Putamen (tissue), 1 donor: ENCODE measurements around the gene PTPRJ.
"Not testable (repeated sequence)": the region's sequence is repeated elsewhere in the genome, so short reads cannot be mapped to it uniquely, and the experiment has no call there.

Source experiments
- DNase-seq: peaks from one replicate; pipeline ENCODE4 v3.0.0-alpha.2; 2016; ENCODE audit warnings: low spot score

PTPRJ gene

DNA sequence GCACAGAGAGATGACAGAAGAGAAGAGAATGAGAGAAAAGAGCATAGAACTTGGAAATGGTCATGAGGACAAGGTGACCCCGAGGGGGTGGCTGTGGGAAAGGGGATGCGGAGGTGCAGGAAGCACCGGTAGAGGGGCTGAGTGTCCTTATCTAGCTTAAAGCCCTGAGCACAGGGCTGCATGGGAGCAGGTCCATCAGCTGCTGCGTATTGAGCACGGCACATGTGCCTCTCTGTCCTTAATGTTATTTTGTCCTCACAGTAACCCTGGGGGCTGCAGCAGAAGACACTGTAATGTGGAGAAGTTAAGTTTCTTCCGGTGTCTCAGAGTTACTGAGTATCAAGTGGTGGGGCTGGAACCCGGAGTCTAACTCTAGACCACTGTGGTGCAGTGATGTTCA is 141.9 kb downstream of the PTPRJ start:
- no peak for DNase-seq

DNA sequence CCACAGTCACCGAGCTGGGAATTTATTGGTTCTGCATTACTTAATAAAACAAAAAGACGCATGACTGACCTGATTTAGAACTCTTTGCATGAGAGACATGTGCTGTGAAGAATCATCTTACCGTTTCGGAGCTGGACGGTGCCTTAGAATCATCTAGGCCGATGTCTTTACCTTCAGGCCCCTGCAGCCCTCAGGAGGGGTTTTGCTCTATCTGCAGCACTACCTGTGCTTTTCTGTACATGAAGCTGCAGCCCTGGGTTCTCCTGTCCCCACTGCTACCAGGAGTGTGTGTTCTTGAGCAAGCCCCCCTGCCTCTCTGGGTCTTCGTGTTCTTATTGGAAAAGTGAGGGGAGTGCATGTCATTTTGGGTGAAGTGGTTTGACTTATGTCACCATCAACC is 142.3 kb downstream of the PTPRJ start:
- DNase-seq = no peak

DNA sequence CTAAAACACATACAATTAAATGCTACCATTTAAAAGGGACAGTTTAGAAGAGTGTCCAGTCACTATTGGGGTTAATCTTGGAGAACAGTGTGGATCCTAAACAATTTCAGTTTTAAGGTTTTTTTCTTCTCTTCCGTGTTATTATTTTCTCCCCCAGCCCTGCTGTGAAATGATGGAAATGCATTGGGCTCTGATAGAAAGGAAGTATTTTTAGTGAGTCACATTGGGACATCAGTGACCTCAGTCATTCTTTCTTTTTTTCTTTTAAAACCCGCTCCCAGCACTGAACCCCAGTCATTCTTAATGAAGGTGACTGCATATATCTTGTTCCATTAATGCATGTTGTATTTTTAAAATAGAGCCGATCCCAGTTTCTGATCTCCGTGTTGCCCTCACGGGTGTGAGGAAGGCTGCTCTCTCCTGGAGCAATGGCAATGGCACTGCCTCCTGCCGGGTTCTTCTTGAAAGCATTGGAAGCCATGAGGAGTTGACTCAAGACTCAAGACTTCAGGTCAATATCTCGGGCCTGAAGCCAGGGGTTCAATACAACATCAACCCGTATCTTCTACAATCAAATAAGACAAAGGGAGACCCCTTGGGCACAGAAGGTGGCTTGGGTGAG is 143.0 kb downstream of the PTPRJ start:
- DNase-seq = no peak

DNA sequence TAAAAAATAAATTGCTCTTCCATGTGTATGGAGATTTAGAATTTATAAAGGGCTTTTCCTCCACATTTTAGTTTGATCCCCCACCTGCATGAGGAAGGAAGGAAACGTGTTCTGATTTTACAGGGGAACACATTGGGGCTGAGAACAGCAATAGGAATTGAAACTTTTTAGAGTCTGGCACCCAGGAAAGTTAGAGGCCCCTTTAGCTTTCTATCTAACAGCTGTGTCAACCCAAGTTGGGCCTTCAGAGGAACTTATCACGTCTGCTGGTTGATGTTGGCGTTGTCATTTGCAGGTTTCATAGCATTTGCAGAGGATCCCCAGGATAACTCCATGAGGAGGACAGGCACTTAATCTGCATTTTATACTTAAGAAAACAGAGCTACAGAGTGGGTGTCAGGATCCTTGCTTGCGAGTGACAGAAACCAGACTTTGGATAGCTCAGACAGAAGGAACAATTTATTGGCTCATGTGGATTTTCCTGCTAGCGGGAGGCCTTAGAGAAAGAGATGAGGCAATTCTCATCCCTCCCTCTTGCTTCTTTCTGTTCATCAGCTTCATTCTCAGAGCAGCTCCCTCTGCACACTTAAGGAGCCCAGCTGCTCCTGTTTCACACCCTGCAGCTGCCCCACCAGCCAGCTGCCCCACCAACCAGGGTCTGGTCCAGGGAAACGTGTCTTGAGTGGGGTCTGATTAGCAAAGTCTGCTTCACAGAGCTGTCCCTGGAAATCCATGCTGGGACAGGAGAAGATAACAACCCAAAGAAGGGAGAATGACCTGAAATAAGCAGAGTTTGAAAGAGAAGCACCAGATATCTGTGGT is 143.8 kb downstream of the PTPRJ start:
- DNase-seq = no peak

DNA sequence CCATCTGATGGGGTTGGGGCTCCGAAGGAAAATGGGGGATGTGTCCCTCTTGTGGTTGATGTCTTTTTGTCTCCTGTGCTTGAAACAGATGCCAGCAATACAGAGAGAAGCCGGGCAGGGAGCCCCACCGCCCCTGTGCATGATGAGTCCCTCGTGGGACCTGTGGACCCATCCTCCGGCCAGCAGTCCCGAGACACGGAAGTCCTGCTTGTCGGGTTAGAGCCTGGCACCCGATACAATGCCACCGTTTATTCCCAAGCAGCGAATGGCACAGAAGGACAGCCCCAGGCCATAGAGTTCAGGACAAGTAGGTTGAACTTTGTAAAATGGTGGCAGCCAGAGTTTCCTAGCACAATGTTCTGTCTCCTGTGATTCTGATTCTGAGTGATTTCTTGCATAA is 144.5 kb downstream of the PTPRJ start:
- no peak for DNase-seq

DNA sequence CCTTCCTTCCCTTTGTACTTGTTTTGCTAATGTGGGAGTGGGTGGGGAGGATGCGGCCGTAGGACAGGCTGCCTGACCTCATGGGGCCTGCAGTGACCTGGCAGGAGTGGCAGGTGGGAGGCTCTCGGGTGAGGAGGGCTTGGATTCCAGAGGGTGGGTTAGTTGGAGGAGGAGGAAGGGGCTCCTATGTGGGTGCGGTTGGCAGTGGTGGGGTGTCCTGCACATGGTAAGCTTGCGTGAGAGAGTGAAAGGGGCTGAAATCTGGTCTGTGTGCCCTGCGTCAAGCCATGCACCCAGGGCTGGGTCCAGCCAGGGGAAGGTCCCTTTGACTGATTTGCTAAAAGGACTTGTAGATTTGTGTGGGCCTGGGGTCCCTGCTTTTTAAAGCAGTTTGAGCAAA is 145.5 kb downstream of the PTPRJ start:
- no peak for DNase-seq

DNA sequence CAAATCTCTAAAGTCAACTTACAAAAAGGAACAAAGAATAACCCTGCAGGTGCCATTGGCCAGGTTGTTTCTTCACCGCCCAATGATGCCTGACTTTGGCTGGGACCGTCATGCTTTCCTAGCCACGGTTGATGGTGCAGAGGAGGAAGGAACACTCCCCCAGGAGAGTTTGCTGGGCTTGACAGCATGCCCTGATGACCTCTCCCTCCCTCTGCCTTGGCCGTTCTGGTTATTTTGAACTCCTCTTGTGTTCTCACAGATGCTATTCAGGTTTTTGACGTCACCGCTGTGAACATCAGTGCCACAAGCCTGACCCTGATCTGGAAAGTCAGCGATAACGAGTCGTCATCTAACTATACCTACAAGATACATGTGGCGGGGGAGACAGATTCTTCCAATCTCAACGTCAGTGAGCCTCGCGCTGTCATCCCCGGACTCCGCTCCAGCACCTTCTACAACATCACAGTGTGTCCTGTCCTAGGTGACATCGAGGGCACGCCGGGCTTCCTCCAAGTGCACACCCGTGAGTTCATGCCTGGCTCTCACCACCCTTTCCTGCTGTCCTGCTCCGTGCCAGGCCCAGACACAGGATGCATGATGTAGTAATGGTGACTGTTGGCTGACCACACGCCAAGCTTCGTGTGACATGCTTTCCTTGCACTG is 147.3 kb downstream of the PTPRJ start:
- no peak for DNase-seq

DNA sequence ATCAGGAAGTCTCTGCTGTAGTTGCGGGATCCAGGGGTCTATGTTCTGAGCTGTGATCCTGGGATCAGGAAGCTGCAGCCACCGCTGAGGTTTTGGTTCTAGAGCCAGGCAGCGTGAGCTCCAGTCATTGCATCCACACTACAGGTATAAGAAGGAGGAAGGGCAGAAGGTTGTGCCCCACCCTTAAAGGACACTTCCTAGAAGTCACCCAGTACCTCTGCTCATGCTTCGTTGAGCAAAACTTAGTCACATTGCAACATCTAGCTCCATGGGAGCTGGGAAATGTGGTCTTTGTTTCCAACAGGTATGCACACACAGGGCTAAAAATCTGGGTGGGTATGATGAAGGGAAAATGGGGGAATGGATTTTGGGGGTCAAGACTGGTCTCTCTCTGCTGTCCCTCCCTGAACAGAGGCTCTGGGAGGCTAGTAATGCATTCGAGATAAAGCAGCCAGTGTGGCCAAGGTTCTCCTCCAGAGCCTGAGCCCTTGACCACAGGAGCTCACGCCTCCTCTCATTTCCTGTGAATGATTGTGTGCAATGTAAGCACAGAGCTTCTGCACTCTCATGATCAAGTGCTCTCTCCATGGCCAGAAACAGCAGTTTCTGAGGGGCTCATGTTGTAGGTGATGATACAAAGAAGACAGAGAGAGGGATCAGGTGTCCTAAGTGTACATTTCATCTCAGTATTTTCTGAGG is 149.5 kb downstream of the PTPRJ start:
- no peak for DNase-seq

DNA sequence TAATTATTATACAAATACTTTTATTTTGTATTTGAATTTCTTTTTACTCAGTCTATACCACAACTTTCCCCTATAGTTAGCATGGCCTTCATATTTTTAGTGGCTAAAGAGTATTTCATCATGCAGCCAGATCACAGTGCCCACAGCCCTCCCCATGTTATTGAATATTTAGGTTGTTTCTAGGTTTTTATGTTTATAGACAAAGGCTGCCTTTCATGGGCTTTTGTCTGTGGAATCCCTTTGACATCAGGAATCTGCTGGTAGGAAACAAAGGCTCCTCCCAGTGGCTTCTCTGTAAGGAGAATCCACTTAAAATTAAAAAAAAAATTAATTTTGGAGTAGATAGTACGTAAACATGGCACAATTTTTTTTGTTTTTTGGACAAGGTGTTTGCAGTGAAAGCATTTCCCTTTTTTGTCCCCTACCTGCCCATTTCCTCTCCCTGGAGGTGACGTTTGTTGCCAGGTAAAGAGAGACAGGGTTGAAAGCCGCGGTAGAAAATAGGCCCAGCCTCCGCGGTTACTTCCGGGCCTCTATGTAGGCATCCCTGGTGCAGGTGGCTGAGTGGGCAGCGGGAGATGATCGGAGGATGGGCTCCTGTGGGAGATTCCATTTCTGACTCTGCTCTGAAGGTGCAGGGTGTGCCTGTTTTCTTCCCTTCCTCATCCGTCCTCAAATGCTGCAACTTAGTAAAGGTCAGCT is 154.0 kb downstream of the PTPRJ start:
- no peak for DNase-seq

DNA sequence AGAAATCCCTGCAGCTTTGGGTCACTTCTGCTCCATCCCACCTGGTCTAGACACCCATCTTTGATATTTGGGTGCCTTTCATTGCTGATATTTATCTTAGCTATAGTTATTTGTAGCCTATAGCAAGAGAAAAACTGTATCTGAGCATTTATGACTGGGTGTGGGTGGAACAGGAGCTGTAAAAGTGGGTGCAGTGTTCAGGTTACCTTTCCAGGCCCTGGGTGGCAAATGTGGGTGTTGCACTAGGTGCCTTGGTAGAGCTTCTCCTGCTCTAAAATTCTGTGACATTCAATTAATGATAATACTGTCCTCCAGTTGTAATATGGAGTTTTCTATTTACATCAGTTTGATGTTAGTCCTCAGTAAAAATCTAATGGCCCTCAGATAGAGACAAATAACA is 157.9 kb downstream of the PTPRJ start:
- DNase-seq = no peak

DNA sequence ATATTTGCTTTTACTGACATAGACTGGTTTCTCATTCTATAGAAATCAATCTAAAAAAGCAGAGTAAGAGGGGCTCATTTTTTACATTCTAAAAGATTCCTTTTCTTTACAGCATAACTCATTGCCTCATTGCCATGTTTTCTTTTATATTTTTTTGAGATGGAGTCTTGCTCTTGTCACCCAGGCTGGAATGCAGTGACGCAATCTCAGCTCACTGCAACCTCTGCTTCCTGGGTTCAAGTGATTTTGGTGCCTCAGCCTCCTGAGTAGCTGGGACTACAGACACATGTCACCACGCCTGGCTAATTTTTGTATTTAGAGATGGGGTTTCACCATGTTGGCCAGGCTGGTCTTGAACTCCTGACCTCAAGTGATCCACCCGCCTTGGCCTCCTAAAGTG is 159.5 kb downstream of the PTPRJ start:
- DNase-seq = not testable (repeated sequence)

DNA sequence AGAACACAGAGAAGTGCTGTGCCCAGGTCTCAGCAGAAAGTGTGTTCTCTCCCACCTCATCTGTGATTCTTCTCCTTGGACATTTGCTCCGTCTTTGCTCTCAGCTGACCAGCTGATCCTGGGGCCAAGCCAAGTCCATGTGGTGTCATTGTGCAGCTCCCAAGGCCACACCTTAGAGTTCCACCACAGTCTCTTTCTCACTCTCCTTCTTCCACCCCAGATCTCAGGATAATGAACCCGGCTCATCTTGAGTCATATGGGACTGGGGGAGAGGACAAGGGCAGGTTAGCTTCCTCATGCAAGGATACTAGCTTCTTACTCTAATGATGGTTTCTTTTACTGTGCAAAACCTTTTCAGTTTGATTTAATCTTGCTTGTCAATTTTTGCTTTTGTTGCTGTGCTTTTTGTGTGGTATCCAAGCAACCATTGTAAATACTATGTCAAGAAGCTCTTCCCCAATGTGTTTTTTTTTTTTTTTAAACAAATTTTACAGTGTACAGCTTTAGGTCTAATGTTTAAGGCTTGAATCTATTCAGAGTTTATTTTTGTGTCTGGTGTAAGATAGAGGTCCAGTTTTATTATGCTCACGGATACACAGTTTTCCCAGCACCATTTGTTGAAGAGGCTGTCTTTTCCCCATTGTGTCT is 161.2 kb downstream of the PTPRJ start:
- no peak for DNase-seq

DNA sequence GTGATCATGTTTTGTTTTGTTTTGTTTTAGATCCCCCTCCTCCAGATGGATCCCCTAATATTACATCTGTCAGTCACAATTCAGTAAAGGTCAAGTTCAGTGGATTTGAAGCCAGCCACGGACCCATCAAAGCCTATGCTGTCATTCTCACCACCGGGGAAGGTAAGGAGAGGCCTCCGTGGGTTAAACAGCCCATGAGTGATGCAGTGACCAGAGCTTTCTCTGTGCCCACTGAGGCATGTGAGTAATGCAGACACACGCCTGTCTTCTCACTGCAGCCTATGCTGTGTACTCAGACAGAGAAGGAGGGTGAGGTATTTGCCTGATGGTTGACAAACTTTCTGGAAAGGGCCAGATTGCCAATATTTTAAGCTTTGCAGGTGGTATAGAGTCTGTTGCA is 162.5 kb downstream of the PTPRJ start:
- no peak for DNase-seq

DNA sequence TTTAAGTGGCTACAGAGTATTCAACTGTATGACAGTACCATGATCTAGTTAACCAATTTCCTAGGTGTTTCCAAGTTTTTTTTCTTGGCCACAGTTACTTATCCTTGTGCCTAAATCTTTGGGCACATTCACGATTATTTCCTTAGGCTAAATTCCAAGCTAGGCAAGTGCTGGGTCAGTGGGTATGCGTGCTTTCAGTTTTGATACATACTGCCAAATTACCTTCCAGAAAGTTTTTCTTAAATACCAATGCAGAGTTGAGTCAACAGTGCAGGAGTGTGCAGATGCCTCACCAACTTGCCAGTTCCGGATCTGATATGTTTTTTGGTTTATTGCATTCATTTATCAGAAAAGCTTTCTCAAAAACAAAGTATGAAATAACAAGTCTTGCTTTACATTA is 168.4 kb downstream of the PTPRJ start:
- DNase-seq = no peak

DNA sequence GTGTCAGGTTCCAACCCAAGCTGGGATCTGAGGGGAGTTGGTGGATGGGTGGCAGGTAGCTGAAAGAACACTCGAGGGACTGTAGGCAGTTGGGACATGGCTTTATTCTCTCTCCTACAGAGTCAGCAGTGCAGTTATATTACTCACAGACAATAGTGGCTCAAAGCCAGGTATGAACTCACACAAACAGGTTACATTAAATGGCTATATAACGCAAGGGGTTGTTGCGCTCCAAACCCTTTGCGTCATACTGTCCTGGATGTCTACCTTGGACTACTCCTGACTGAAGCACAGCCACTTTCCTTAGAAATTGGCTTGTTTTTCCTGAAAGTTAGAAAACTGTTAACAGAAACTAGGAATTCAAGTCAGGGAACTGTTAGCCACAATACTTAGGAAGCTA is 169.9 kb downstream of the PTPRJ start:
- DNase-seq = no peak

DNA sequence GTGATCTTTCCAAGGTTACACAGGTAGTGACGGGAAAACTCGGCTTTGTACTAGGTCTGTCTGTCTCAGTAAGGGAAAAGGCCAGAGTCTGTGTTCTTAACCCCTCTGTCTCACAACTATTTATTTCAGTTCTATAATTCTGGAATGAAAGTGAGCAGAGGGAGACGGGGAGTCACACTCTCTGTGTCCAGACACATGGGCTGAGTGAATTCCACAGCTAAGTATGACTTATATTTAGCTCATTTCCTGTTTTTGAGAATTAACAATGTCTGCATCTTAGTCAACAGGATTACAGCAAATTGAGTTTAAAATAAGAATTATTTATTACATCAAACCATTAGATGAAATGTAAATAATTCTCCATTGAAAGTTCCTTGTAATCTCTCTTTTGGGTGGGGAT is 173.8 kb downstream of the PTPRJ start:
- DNase-seq = no peak

DNA sequence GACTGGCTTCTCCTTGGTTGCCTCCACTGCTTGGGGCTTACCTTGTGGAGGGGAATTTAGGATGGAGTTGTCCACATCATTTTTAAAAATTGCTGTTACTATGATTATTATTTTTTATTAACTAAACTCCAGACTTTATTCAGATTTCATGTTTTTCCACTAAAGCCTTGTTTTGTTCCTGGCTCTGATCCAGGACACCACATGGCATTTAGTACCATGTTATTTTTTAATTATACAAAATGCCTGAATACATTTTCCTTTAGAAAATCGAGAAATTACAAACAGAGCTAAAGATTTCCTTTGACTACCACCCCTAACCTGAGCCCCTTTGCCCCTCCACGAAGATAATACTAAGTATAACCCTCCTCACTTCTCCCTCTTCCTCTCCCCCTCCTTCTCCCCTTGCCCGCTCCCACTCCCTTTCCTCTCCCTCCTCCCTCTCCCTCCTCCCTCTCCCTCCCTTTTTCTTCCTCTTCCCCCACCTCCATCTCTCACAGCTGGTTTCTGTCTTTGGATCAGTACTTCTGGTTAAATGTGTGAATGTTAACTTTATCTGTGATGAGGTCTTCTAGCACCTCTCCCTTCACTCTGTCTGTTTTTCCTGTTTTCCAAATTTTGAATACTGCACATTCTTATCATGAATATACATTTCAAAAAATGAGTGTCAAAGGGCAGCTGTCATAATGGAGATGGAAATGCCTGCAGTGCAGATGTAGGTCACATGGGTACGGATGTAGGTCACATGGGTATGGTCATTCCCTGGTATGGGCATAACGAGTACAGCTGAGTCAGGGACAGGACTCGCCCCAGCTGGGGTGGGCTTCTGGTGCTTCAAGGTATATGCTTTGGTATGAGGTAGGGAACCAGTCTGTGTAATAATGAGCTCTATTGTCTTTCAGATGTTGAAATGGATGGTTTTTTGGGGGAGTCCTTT is 181.9 kb downstream of the PTPRJ start:
- no peak for DNase-seq

DNA sequence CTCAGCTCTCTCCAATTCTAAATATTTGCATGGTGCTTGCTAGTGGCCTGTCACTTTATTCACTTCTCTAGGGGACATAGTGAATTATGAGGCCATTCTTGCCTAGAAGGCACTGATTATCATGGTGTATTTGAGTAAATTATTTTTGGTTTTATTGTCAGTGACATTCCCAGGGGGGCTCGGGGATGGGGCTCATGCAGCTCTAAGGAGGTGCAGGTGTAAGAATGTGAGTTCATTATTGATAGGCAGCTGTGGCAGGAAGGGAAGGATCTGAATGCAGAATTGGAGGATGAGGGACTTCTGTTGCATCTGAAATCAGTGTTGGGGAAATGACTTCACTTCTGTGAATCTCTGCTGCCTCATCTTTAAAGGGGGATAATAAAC is 182.5 kb downstream of the PTPRJ start:
- no peak for DNase-seq

DNA sequence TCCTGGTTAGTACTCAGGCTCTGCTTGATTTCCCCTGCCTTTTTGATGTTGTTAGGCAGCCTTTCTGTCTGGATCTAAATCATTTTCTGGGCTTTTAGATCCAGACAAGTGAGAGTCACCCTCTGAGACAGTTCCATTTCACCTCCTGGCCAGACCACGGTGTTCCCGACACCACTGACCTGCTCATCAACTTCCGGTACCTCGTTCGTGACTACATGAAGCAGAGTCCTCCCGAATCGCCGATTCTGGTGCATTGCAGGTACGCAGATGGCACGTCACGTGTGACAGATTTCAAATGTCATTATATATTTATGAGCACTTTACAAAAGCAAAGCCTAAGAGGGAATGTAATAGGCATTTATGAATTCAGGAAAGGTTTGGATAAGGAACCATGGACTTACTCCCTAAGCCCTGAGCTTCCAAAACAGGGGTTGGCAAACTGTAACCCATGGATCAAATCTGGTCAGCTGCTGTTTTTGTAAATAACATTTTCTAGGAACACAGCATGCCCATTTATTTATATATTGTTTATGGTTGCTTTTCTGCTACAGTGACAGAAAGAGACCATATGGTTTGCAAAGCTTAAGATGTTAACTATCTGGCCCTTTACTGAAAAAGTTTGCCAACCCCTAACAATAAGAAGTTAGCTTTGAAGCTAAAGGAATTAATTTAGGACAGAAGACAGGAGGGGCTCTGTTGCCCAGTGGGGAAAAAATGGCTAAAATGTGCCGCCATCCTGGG is 183.2 kb downstream of the PTPRJ start:
- no peak for DNase-seq

DNA sequence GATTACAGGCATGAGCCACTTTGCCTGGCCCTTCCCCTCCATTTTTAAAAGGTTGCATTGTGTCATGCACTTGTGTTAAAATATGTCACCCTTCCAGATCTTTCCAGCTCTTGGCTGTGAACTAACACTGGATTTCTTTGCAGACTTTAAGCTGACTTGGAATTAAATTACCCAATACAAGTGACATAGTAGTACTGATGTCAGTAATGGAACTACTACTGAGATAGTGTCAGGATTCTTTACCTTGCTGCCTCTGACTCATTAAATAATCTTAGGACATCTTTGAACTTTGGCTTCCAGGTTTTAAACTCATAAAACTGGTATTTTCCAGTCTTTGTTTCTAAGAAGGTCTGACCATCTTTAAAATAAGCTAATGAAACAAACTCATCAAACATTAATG is 184.5 kb downstream of the PTPRJ start:
- no peak for DNase-seq
